HepG2 (cell line): ENCODE data around the gene ANKRD34C.

Experiments used
- ASH2L ChIP-seq: fragments of 300-600, 200-600 bp; sonication (generic); IDR thresholded peaks from 2 replicates; pipeline ENCODE4 v1.7.0; 2017; ENCODE audit warnings: low read depth, mild to moderate bottlenecking, moderate library complexity, mixed read lengths, low read length; ENCODE audit not compliant: insufficient read length
- RXRA ChIP-seq: sonication (generic); formaldehyde crosslinking; IDR thresholded peaks from 2 replicates; pipeline ENCODE4 v1.5.1; 2020; ENCODE audit warnings: missing genetic modification reagents
- ZNF224 ChIP-seq: sonication (generic); formaldehyde crosslinking; IDR thresholded peaks from 2 replicates; pipeline ENCODE4 v1.5.0; 2020; ENCODE audit warnings: mild to moderate bottlenecking, missing genetic modification reagents
- ZNF251 ChIP-seq: sonication (generic); formaldehyde crosslinking; IDR thresholded peaks from 2 replicates; pipeline ENCODE4 v1.9.0; 2021; ENCODE audit warnings: mild to moderate bottlenecking, missing genetic modification reagents
- ZNF274 ChIP-seq: sonication (generic); formaldehyde crosslinking; IDR thresholded peaks from 2 replicates; pipeline ENCODE4 v1.5.1; 2020; ENCODE audit warnings: mild to moderate bottlenecking, missing genetic modification reagents
- ZNF367 ChIP-seq: sonication (generic); formaldehyde crosslinking; IDR thresholded peaks from 2 replicates; pipeline ENCODE4 v1.4.0; 2020; ENCODE audit warnings: missing genetic modification reagents, borderline replicate concordance
- ZNF414 ChIP-seq: sonication (generic); formaldehyde crosslinking; IDR thresholded peaks from 2 replicates; pipeline ENCODE4 v1.5.0; 2020; ENCODE audit warnings: missing genetic modification reagents
- ZNF777 ChIP-seq: sonication (generic); formaldehyde crosslinking; IDR thresholded peaks from 2 replicates; pipeline ENCODE4 v1.4.0; 2020; ENCODE audit warnings: missing genetic modification reagents

- TF ChIP-seq ASH2L (no peak), ZNF224 (CRISPR knock-in tag) (no peak), ZNF274 (CRISPR knock-in tag) (no peak), ZNF251 (CRISPR knock-in tag) (no peak), ZNF414 (CRISPR knock-in tag) (no peak), ZNF367 (CRISPR knock-in tag) (no peak), ZNF777 (CRISPR knock-in tag) (no peak), RXRA (CRISPR knock-in tag) (no peak)
Observed at GRCh38 chr15:79322306-79322705, 39.8 kb downstream of the ANKRD34C start.
